Iris pigment epithelial cell (primary cell): Measurements from ENCODE around the gene CD93.

Experiments
- DNase-seq: peaks from one replicate; pipeline ENCODE4 v3.0.0-alpha.2; 2011; ENCODE audit warnings: low read depth

The CD93 gene, protein sequence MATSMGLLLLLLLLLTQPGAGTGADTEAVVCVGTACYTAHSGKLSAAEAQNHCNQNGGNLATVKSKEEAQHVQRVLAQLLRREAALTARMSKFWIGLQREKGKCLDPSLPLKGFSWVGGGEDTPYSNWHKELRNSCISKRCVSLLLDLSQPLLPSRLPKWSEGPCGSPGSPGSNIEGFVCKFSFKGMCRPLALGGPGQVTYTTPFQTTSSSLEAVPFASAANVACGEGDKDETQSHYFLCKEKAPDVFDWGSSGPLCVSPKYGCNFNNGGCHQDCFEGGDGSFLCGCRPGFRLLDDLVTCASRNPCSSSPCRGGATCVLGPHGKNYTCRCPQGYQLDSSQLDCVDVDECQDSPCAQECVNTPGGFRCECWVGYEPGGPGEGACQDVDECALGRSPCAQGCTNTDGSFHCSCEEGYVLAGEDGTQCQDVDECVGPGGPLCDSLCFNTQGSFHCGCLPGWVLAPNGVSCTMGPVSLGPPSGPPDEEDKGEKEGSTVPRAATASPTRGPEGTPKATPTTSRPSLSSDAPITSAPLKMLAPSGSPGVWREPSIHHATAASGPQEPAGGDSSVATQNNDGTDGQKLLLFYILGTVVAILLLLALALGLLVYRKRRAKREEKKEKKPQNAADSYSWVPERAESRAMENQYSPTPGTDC

DNA sequence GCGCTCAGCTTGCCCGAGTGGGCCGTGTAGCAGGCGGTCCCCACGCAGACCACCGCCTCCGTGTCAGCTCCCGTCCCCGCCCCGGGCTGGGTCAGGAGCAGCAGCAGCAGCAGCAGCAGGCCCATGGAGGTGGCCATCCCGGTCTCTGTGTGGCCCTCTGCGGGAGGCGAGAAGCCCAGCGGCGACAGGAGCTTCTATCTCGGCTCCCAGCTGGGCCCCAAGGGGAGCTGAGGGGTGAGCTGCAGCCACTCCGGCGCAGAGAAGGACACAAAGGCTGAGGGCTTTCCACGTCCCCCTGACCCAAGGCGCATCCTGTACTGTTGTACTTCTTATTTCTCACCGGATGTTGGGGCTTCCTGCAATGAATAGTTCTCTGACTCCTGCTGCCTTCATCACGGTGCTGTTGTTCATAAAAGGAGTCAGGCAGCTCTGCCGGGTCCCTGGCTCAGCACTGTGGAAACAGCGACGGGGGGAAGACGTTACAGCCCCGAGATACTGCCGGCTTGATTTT, at the start of gene CD93:
Gene CD93, minus strand, starts transcription at position 269 of the 511 bp plus-strand sequence. Its CDS starts 132 bp downstream, at position 137.
- DNase-seq = peak; percentile 36

DNA sequence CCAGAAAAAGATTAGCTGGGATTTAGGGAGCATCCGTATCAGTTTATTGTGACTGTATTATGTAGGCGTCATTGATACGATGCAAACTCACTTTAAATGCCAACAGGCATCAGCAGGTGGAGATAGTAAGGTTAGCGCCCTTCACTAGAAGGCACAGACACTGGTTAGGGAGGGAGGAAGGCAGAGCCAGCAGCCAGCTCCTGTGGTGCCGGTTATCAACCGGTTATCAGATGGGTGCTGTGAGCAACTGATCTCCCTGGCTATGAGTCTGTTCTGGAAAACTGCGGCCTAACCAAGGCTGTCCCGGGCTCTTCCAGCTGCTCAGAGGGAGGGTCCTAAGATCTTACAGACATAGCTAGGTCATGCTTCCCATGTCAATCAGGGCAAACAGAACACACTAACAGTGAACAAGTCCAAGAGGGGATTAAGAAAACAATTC, 47.5 kb upstream of the CD93 start:
- DNase-seq = no peak

DNA sequence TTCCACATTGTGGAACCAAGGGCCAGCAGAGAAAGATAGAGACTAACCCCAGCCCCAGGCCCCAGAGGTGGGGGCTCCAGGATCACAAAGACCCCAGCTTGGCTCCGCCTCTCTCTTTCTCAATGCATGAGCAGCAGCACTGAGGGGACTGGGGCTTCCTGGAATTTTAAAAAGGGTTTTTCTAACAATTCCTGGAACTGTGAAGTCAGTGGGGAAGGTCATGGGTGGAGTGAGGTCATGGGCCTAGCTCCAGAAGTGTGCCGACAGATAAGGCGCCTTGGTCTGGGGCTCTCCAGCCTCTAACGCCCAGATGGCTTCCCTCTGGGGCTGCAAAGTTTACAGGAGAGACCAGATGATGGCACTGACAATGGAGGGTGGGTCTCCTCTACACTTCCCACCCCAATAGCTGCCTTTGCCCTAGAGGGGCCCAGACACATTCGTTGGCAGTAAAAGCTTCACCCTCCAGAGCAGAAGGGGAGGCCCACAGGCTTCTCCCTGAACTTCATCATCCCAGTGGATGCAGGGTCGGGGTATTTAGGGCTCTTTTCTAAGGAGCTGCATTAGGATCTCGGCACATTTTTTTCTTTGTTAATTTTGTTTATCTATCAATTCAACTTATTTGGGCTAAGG, 46.9 kb upstream of the CD93 start:
- DNase-seq = no peak

DNA sequence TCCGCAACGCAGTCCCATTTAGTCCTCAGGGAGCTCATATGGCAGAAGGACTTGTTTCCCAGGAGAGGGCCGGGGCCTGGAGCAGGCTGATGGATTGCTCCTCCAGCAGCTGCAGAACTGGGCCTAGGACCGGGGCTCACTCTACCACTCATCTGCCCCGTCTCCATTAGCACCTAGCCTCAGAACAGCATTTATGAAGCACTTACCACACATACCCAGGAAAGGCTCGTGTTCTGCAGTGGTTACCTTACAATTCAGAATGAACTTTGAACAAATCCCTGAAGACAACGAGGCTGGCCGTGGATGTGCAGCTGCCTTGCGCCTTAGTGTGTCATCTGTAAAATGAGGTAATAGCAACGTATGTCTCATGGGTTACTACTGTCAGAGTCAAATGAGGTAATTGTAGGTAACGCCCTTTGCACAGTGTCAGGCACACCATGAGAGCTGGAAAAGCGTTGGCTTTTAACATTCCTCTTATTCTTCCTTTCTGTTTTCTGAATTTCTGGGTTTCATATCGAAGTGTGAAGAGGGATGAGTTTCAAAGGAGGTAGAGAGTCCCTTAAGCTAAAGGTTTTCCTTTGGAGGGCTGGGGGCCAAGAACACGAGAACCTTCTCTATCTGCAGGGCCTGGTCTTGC, 46.3 kb upstream of the CD93 start:
- no peak for DNase-seq

DNA sequence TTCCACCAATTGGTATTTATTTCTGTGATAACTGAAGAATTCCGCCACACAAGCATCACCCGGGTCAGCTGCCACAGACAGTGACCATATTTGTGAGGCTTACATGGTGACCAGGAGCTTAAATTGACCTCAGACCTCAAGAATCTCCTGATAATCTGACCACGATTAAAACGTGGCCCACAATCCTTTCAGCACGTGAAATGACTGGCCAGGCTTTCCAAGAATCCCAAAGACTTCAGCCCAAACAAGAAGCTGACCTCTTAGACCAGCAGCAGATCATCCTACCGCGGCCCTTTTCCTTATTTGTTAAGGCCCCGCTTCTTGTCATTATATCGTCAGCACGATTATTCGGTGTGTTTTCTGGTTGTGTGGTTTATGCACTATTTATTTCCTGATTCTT, 45.6 kb upstream of the CD93 start:
- no peak for DNase-seq

DNA sequence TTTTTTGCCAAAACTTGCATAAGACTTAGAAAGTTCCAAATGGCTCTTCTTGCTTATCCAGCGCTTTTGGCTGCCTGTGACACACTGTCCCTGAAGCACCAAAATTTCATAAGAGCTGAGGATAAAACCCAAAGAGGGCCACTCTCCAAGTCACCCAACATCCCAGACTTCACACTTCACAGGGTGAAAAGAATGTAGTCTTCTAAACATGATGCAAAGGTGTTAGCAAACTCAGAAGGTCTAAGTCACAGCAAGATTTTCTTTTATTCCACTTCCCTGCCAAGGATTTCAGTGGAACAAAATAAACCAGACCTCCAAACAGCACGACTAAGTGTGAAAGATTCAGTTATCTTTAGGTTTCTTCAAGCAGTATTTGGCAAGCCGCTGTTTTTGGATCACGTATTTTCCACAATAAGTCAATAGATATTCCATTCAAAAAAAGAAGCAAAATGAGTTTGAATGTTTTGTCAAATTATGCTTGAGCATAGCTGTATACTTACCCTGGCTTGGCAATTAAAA, 44.6 kb upstream of the CD93 start:
- DNase-seq = no peak

DNA sequence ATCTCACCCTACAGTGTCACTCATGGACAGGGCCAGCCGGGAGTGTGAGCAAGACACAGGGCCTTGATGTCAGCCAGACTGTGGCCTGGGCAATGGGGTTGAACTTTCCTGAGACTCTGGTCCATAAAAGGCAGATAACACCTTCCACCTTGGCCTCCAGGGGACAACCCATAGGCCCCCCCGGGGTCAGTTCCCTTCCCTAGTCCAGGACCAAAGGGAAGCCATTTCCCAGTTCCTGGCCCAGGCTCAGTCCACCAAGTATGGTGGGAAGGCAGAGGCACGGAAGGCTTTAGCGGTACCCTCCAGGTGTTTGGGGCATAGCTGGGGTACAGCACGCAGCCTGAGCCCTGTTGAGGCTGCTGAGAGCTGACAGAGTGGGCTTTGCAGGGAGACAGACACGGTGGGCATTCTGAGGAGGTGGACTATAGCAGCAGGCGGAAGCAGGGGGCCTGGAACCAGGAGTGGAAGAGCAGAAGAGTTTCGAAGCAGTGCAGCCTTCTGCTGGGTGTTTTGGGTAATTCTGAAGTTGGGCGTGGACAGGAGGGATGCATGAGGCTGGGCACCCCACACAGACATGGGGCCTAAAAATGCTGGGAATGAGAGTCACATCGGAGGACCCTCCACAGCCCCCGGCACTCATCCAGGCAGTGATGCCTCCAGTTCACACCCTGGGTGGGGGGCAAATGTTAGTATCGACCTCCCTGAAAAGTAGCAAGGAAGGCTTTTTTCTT, 43.9 kb upstream of the CD93 start:
- no peak for DNase-seq

DNA sequence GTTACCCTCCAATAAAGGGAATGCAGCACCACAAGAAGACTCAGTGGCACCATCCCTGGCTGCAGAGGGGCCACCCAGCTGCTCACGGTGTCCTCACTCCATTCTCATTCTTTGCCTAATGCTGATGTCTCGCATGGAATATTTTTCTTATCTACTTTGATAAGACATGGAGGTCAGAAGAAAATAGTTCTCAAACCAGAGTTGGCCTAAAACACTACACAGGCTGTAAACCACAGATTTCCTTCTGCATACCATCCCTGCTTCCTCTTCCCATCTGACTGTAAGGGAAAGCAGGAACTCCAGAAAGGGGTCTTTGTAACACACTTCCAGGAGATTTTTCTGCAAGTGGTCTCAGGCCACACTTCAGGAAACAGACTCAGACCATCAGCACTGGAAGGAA, 43.1 kb upstream of the CD93 start:
- no peak for DNase-seq

DNA sequence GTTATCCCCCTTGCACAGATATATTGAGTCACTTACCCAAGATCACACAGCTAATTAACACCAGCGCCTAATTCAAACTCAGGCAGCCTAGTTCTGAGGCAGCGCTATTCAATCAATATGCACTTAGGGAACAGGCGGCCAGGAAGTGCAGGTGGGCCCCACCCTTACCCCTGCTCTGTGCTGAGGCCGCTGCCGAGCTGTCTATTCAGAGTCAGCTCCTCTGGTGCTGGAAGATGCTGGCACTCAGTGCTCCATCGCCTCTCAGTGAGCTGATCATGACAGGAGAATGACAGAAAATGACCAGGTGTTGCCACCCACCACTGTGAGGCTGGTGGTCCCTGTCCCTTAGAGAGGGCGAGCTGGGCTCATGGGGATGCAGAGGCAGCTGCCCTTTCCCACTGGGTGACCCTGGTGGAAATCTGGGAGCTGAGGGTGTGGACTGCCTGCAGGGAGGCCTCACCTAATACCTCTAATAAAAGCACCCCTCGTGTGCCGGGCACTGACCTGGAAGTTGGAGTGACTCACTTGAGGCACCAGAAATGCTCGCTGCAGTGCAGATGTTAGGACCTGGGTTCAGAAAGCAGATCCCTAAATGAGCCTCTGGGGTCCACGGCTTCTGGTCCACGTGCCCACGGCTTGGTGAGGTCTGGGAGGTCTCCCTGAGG, 42.5 kb upstream of the CD93 start:
- no peak for DNase-seq

DNA sequence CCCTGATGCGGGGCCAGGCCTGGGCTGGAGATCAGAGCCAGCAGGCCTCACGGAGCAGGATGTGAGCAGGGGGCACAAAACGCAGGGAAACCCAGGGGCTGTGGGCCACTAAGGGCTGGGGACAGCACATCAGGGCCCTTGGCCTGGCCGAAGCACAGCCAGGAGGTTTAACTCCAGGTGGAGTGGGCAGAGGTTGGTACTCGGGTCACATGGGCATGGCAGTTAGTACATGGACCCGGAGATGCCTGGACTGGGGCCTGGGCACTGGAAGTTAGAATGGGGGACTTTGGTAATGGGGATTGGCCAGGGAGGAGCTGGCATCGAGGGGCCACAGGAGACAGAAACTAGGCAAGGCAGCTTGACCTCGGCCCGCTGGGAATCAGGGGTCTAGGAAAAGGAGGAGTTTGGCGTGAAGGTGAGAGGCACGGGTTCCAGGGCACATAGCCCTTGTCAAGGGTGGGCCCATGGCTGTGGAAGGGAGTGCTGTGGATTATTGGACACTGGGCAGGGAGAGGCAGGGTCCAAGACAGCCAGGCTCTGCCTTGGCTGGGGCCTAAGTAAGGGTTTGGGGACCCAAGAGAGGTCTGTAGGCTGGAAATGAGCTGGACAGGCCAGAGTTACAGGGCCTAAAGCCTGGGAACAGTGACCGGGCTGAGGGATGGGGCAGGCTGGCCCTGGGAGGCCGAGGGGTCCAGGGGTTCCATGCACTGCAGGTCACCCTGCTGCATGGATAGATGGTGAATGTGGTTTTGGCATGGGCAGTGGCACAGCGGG, 41.6 kb upstream of the CD93 start:
- no peak for DNase-seq

DNA sequence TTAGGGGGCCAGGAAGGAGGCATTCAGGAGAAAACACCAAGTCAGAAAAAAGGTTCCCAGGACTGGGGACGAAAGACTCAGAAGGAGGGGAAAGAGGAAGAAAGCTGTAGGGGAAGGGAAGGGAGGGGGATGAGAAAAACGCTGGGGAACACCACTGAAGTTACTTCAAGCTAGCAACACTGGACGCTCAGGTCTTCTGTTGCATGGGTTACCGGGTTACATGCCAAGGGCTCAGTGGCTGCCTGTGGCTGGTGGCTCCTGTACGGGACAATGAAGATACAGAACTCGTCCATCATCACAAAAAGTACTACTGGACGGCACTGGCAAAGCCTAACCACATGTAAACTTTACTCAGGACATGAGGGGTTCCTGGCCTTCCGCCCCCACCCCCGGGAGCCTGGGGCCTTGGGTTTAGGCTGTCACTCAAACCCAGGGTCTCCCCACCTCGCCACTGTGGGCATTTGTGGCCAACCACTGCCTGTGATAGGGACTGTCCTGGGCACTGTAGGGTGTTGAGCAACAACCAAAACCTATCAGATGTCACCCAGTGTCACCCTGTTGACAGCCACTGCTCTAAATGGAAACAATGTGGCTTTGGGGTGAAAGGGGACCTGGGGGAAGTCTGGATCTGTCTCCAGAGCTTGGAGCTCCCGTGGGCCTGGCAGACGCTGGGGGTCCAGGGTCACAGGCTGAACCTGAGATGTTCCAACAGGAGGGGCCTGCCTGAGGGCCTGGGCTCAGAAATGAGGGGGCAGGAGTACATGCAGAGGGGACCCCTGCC, 40.3 kb upstream of the CD93 start:
- no peak for DNase-seq

DNA sequence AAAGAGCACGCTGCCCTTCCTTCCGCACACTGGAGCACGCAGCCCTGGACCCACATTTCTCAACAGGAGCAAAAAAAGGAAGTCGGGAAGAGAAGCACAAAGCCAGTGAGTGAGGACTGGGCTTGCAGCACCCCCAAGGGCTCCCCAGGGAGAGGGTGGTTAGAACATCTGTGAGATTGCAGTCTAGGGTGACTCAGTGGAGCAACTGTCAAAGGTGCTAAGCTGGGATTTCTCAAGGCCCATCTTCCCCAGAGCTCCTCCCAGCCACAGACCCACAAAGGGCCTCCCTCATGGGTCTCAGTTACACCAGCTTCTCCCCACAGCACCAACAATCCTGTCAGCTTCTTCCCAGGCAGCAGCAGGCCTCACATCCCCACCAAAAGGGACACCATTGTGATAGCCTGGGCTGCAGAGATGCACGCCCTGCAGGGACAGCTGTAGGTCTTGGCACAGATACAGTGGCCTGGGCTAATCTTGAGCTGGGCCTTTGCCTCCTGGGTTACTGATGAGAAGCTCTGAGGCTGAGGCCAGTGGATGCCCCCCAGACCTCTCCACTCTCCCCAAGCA, 39.6 kb upstream of the CD93 start:
- peak; percentile 75 for DNase-seq

DNA sequence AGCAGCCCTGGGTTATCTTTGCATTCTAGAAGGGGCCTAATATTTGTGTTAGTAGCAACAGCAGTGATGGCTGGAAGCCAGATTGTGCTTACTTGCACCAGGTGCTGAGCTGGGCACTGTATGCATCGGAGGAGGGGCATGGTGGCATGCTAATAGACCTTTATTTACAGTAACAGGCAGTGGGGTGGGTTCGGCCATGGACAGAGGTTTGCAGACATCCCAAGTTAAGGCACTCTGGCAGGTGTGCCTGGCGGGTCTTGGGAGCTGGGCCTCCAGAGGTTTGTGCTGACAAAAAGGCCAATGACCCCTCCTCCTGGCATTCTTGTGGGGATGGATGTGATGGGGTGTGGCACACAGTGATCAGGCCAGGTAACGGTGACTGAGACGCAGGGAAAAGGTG, 39.0 kb upstream of the CD93 start:
- DNase-seq = no peak

DNA sequence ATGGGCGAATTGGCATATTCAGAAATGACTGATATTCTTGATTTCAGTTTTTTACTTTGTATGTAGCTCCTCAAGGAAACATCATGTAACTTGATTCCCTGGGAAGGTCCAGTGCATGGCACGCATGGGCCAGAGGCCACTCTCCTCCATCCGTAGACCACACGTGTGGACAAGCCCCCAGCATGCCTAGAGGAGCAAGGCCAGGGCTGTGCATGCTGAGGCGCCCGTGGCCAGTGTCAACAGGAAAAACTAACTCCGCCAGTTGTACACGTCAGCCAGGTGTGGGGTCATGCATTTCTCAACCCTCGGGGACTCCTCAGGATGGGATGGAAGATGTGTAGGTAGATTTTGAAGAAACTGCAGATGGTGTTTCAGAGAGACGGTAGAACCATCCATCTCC, 37.8 kb upstream of the CD93 start:
- DNase-seq = no peak

DNA sequence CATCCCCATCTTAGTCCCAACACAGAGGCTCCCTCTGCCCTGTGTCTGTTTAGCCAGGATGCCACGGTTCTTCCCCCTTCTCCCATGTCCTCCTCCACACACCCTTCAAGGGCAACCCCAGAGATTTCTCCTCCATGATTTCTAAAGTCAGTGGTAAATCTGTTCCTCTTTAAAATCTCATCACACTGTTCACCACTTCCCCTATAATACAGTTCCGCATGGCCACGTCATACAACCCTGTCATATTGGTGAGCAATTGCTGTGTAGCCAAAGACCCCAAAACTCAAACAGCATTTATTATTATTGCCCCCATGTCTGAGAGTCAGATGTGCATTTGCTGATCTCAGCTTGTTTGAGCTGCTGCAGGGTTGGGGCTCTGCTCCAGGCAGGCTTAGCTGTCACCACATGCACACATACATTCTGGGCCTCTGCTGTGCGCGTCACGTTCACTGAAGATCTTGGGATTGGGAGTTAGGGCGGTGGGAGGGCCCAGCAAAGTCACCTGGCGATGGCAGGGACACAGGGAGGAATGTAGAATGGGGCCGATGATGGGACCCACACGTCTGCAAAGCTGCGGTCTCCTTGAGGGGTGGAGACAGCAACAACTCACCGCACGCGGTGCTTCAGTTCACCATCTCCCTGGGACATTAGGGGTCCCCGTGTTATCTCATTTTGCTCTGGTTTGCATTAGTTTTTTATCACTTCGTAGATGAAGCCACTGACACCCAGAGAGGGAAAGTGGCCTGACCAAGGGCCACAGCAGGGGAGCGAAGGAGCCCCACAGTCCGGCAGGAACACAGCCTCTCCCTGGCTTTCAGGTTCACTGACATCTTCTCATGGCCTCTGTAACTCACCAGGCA, 36.9 kb upstream of the CD93 start:
- DNase-seq = no peak

DNA sequence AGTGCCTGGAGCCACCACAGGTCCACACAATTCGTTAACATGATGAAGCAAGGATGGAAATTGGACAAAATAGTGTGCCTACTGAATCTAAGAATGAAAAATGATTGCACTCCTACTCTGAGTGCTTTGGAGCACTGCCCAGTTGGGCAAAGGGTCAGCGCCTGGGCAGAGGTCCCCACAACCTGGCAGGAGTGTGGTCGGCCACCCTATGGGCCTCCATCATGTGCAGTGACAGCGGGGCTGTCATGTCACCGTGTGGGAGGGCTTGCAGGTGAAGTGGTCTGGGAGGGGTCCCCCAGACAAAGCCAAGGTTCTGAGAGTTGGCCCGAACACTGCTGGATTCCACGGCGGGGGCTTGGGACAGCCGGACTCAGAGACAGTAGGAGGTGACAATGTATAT, 36.2 kb upstream of the CD93 start:
- DNase-seq = no peak

DNA sequence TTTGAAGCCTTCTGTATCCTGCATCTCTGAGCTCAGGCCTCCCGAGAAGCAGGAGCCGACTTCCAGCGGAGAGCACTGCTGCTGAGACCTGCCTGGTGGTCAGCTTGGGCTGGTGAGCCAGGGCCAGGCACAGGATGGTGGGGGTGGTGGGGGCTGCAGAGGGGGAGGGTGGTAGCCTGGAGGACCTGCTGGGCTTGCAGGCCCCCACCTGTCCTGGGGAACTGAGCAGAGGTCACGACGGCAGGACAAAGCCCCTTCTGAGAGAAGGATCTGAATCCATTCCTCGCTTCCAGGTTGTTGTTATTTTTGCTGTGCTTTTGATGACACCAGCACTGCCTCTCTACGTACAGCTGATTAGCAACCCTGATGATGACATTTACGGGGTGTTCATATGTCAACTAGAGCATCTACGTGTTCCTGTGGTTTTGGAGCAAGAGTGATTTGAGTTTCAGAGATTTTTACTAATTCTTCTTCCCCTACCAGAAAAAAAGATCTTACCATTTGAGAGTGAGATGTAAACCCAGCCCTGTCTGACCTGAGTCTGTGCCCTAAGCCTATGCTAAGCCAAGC, 35.7 kb upstream of the CD93 start:
- no peak for DNase-seq
